Mucosa of descending colon (tissue), 3 donors: ENCODE data around the gene CCDC88B. TPM values are rescaled to one million over a fixed set of nuclear protein-coding genes. Genes with fewer than 3 reads are reported as not detected.

Source experiments
- ATAC-seq: fragments of 200-7000 bp; cut with Tn5 transposase; one replicate; pipeline ENCODE4 v1.9.1; 2020; ENCODE audit warnings: mild to moderate bottlenecking, moderate library complexity
- DNase-seq, 3 donors: peaks; one replicate each; pipeline ENCODE4 v3.0.0-alpha.2; 2020
- H3K36me3 ChIP-seq: fragments of 200-600 bp; one replicate; pipeline ENCODE4 v1.8.0; 2021; ENCODE audit warnings: low read depth, mild to moderate bottlenecking
- H3K4me1 ChIP-seq: fragments of 200-600 bp; one replicate; pipeline ENCODE4 v1.8.0; 2021; ENCODE audit warnings: low read depth, mild to moderate bottlenecking
- H3K4me3 ChIP-seq: fragments of 200-600 bp; one replicate; pipeline ENCODE4 v1.8.0; 2021; ENCODE audit warnings: mild to moderate bottlenecking
- H3K9me3 ChIP-seq: fragments of 200-600 bp; one replicate; pipeline ENCODE4 v1.8.0; 2021; ENCODE audit warnings: mild to moderate bottlenecking
- CTCF ChIP-seq: fragments of 200-600 bp; IDR thresholded peaks from one replicate; pipeline ENCODE4 v1.8.0; 2022; ENCODE audit warnings: antibody characterized with exemption, mild to moderate bottlenecking
- intact Hi-C, 2 donors: fragments of 100-400 bp; cut with DNase I in 1 of 2; cut with micrococcal nuclease in 1 of 2; formaldehyde crosslinking; loops; one replicate each; pipeline versions ENCODE4 v1.11.0 to v1.11.1; 2022; cut with DNase I, micrococcal nuclease
- total RNA-seq, 3 donors: library from RNA; stranded (reverse); fragmentation: NEBNext Ultra II Directional in 2 of 3; extraction: Animal tissue kit (Norgen Biotek cat#: 25700) in 2 of 3; gene quantifications; one replicate each; pipeline versions ENCODE4 v1.2.1 to v1.2.4, GENCODE V29; 2021 to 2023
- donor health status: DM: no; HTN: no; CAD: no; lungs with moderate emphysema.
- donor health status: DM: no; HTN: no; CAD: no.
- donor health status: DM: no; HTN: yes; CAD: no.

CCDC88B gene
- total RNA-seq, 3 donors from 2014 or later = 13.4 to 32.5 (median 28.8) TPM

GRCh38 chr11:64349404-64349803, 9.4 kb downstream of the CCDC88B start:
- DNase-seq (peak in 1 of 3 donors; percentile 23), ATAC-seq (no peak)
- Histone ChIP-seq H3K36me3 (no peaks in the 10 kb centered on the region), H3K9me3 (no peaks in the 10 kb centered on the region), H3K4me3 (no peak overlapping the region), H3K4me1 (no peaks in the 10 kb centered on the region)
- no peak for TF ChIP-seq CTCF
- intact Hi-C loops = no loop called here

GRCh38 chr11:64351136-64351631, 11.2 kb downstream of the CCDC88B start:
- DNase-seq = peak in 2 of 3 donors; percentile 2 to 25

GRCh38 chr11:64352099-64352994, 12.3 kb downstream of the CCDC88B start:
- no peak overlapping the region for H3K4me3 ChIP-seq
- H3K36me3 ChIP-seq = no peaks in the 10 kb centered on the region
- ATAC-seq = no peak
- no peaks in the 10 kb centered on the region for H3K4me1 ChIP-seq
- DNase-seq = peak in 2 of 3 donors; percentile 7 to 27
- TF ChIP-seq CTCF = no peak
- intact Hi-C loops = no loop called here
- no peaks in the 10 kb centered on the region for H3K9me3 ChIP-seq

More at GRCh38 chr11:64351136-64351631, 11.2 kb downstream of the CCDC88B start:
- Histone ChIP-seq H3K9me3 (no peaks in the 10 kb centered on the region), H3K36me3 (no peaks in the 10 kb centered on the region), H3K4me1 (no peaks in the 10 kb centered on the region), H3K4me3 (no peak overlapping the region)
- intact Hi-C loops = no loop called here
- no peak for ATAC-seq
- no peak for TF ChIP-seq CTCF

- Histone ChIP-seq H3K9me3 (no peaks in the 10 kb centered on the region), H3K4me3 (no peak overlapping the region), H3K4me1 (peaks cover 5% of the 10 kb centered on the region), H3K36me3 (no peaks in the 10 kb centered on the region)
- peak in 1 of 3 donors; percentile 30 for DNase-seq
- intact Hi-C loops = no loop called here
- no peak for ATAC-seq
- TF ChIP-seq CTCF = no peak
Measured at GRCh38 chr11:64352995-64353714, 13.2 kb downstream of the CCDC88B start.

GRCh38 chr11:64353715-64354506, 13.9 kb downstream of the CCDC88B start:
- intact Hi-C loops = no loop called here
- H3K36me3 ChIP-seq = no peaks in the 10 kb centered on the region
- ATAC-seq (no peak), DNase-seq (peak in 1 of 3 donors; percentile 37)
- peaks cover 11% of the 10 kb centered on the region for H3K4me1 ChIP-seq
- TF ChIP-seq CTCF = no peak
- no peaks in the 10 kb centered on the region for H3K9me3 ChIP-seq
- no peak overlapping the region for H3K4me3 ChIP-seq
